OCI-LY7 (cell line): Measurements from ENCODE around the gene FARP2. TPM values are rescaled to one million over a fixed set of nuclear protein-coding genes. Genes with fewer than 3 reads are reported as not detected.
A peak's percentile ranks its signal among the peaks of the same experiment; 100 is the strongest.

Source experiments
- BruUV-seq: library from RNA; stranded (reverse); fragments of 400-500 nt; replicated peaks from 2 replicates; lab custom pipeline; 2021; lab: Mats Ljungman, UMichigan
- CTCF ChIA-PET: fragments of 300-600 bp; sonication (Branson Sonifier 250); formaldehyde crosslinking; loops from one replicate; lab custom pipeline; 2022; ENCODE audit warnings: antibody characterized with exemption; ENCODE audit not compliant: unreplicated experiment; lab: Charles Lee
- POLR2A ChIA-PET: fragments of 300-600 bp; sonication (Branson Sonifier 250); formaldehyde crosslinking; loops from one replicate; lab custom pipeline; 2022; ENCODE audit warnings: antibody characterized with exemption; lab: Charles Lee
- DNase-seq: peaks from one replicate; pipeline ENCODE4 v3.0.0-alpha.2; 2015; ENCODE audit warnings: low spot score
- H2AFZ ChIP-seq: fragments of 200-600 bp; sonication (generic), shearing (Covaris generic); 2 replicates; pipeline ENCODE4 v1.6.1; 2014; ENCODE audit warnings: mild to moderate bottlenecking, antibody characterized with exemption, low read length, moderate library complexity
- H3K27ac ChIP-seq: fragments of 200-600 bp; sonication (generic); 2 replicates; pipeline ENCODE4 v1.5.1; 2014; ENCODE audit warnings: mixed run types, low read depth, mild to moderate bottlenecking, moderate library complexity, low read length, inconsistent platforms; ENCODE audit not compliant: poor library complexity, severe bottlenecking
- H3K36me3 ChIP-seq: fragments of 200-600 bp; sonication (generic); 2 replicates; pipeline ENCODE4 v1.6.1; 2014; ENCODE audit warnings: mild to moderate bottlenecking, antibody characterized with exemption, low read length, moderate library complexity, mixed read lengths; ENCODE audit not compliant: insufficient read depth
- H3K4me1 ChIP-seq: fragments of 200-600 bp; sonication (generic); 2 replicates; pipeline ENCODE4 v1.5.1; 2014; ENCODE audit warnings: mild to moderate bottlenecking, low read length; ENCODE audit not compliant: insufficient read depth, poor library complexity, severe bottlenecking
- H3K4me2 ChIP-seq: fragments of 200-600 bp; sonication (generic); 2 replicates; pipeline ENCODE4 v1.6.1; 2014; ENCODE audit warnings: mild to moderate bottlenecking, low read length
- H3K4me3 ChIP-seq: fragments of 200-600 bp; sonication (generic); 2 replicates; pipeline ENCODE4 v1.5.1; 2014; ENCODE audit warnings: mild to moderate bottlenecking, low read depth, low read length; ENCODE audit not compliant: poor library complexity, severe bottlenecking
- H3K79me2 ChIP-seq: fragments of 200-600 bp; sonication (generic); 2 replicates; pipeline ENCODE4 v1.6.1; 2016; ENCODE audit warnings: low read depth, mild to moderate bottlenecking, low read length, moderate library complexity, mixed read lengths; ENCODE audit not compliant: insufficient read depth
- H3K9me2 ChIP-seq: fragments of 200-600 bp; sonication (generic); 2 replicates; pipeline ENCODE4 v1.6.1; 2016; ENCODE audit warnings: mild to moderate bottlenecking, low read length, mixed read lengths; ENCODE audit not compliant: insufficient read depth
- H3K9me3 ChIP-seq: fragments of 200-600 bp; sonication (generic); 2 replicates; pipeline ENCODE4 v1.6.1; 2014; ENCODE audit warnings: mild to moderate bottlenecking, mixed run types, low read length, mixed read lengths
- H4K20me1 ChIP-seq: fragments of 200-600 bp; sonication (generic); 2 replicates; pipeline ENCODE4 v1.6.1; 2014; ENCODE audit warnings: mild to moderate bottlenecking, antibody characterized with exemption, low read length, moderate library complexity, mixed read lengths; ENCODE audit not compliant: insufficient read depth
- CTCF ChIP-seq: fragments of 200-600 bp; sonication (generic); conservative IDR thresholded peaks from 2 replicates; pipeline ENCODE4 v1.5.1; 2014; ENCODE audit warnings: mild to moderate bottlenecking, antibody characterized with exemption, low read length, moderate library complexity, mixed read lengths
- EZH2phosphoT487 ChIP-seq: fragments of 200-600 bp; sonication (generic); IDR thresholded peaks from 2 replicates; pipeline ENCODE4 v1.6.1; 2018; ENCODE audit warnings: low read depth, borderline replicate concordance, mild to moderate bottlenecking, mixed run types, antibody characterized with exemption, low read length, moderate library complexity, mixed read lengths
- intact Hi-C: fragments of 100-400 bp; cut with micrococcal nuclease; formaldehyde crosslinking; loops from one replicate; pipeline ENCODE4 v1.10.0; 2022; ENCODE audit not compliant: unreplicated experiment
- total RNA-seq, 2 experiments: library from RNA; depleted of rRNA in 1 of 2; stranded (reverse); fragments of >200 nt in 1 of 2; shearing (Covaris generic) in 1 of 2; gene quantifications; 2 replicates each; pipeline ENCODE4 v1.2.3, GENCODE V29; 2014 to 2022

FARP2 gene
- total RNA-seq, 2 experiments from 2014 or later: 33.6 to 52.7 TPM

DNA sequence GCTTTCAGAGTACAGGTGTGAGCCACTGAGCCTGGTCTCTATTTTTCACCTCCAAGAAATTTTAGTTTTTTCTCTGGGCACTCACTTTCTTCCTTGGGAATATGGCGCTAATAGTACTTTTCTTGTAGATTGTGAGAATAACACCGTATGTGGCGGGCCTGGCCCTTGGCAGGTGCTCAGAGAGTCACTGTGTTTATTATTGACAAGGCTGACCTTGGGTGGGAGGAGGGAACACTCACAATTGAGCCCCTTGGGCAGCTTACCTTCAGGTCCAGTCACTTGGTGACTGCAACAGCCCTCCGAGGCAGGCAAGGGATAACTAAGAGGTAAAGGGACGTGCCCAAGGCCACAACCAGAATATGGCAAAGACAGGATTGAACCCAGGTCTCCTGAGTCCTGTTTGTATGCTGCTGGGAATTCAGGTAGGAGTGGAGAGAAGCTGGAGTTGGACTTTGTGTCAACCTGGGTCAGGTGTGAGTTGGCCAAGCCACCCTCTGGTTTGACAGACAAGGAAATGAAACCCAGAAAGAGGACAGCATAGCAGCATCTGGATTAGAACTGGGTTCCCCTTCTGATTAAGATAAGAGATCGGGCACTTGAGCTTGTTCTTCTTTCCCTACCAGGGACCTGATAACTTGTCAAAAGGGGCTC is 155.1 kb downstream of the FARP2 start:
- H3K36me3 ChIP-seq: 0 out of 2 replicates have a peak, but pooled peaks cover under 1% of the 10 kb centered on the region
- CTCF ChIA-PET: no interaction called here
- H2AFZ ChIP-seq: no peak overlapping the region
- no peak overlapping the region for H3K4me3 ChIP-seq
- no TSS peak for BruUV-seq
- no peak overlapping the region for H3K4me2 ChIP-seq
- no peak overlapping the region for H3K27ac ChIP-seq
- peaks cover 18% of the 10 kb centered on the region for H3K4me1 ChIP-seq
- H4K20me1 ChIP-seq: no peaks in the 10 kb centered on the region
- H3K9me3 ChIP-seq: no peaks in the 10 kb centered on the region
- POLR2A ChIA-PET: interaction anchor here (0.6 to 0.8 kb wide), 2 partner anchors 19 to 204 kb away, joined by 3 to 4 read pairs; no protein-coding TSS in a partner anchor
- intact Hi-C loops: no loop called here
- H3K79me2 ChIP-seq: peaks cover 8% of the 10 kb centered on the region
- DNase-seq: no peak
- no peaks in the 10 kb centered on the region for H3K9me2 ChIP-seq
- no peak for TF ChIP-seq CTCF
- TF ChIP-seq EZH2phosphoT487: no peak

- H3K9me2 ChIP-seq: no peaks in the 10 kb centered on the region
- no peak overlapping the region for H3K4me3 ChIP-seq
- H3K27ac ChIP-seq: no peak overlapping the region
- ChIA-PET CTCF (no interaction called here), POLR2A (no interaction called here)
- H3K4me1 ChIP-seq: no peaks in the 10 kb centered on the region
- H4K20me1 ChIP-seq: no peaks in the 10 kb centered on the region
- no peak for TF ChIP-seq CTCF
- TF ChIP-seq EZH2phosphoT487: no peak
- H3K4me2 ChIP-seq: no peak overlapping the region
- no peaks in the 10 kb centered on the region for H3K79me2 ChIP-seq
- BruUV-seq: no TSS peak
- intact Hi-C loops: no loop called here
- H3K36me3 ChIP-seq: no peaks in the 10 kb centered on the region
- DNase-seq: no peak
- no peaks in the 10 kb centered on the region for H3K9me3 ChIP-seq
- H2AFZ ChIP-seq: peak overlapping the region; percentile 32; the same call in 1 of the 2 replicates
These were observed 158.5 kb downstream of the FARP2 start for GRCh38 chr2:241514553-241514952.
